ENCODE results near the gene INCENP. TPM values are rescaled to one million over a fixed set of nuclear protein-coding genes. Genes with fewer than 3 reads are reported as not detected.
A peak's percentile ranks its signal among the peaks of the same experiment; 100 is the strongest.

Gene INCENP
- total RNA-seq (10 to 100 TPM in 3 of 5 donors, 1 to 10 TPM in 2; 4.1 to 32.1 (median 14.3) TPM), polyA plus RNA-seq (1 to 10 TPM; 2.6 to 5.6 (median 4.5) TPM)
- long read RNA-seq, donor 1: 0 reads
- long read RNA-seq, donor 2: 0 reads
- long read RNA-seq, donor 3: 0 reads
- long read RNA-seq, donor 4: 0 reads
- long read RNA-seq, donor 5: 0 reads
- long read RNA-seq, donor 6: 0 reads
- long read RNA-seq, donor 7: 0 reads
- long read RNA-seq, donor 8: 0 reads
- long read RNA-seq, donor 9: 0 reads
- long read RNA-seq, donor 10: 0 reads

GRCh38 chr11:62123669-62124185, at the start of gene INCENP:
INCENP (plus strand) TSS chr11:62124011; CDS start chr11:62128162, 4,151 bp downstream.
- TF ChIP-seq POLR2A (IDR thresholded peaks at IDR 0.05) (no peak), POLR2AphosphoS5 (IDR thresholded peaks at IDR 0.05) (peak in 2 of 3 donors; percentile 52 to 80)
- H3K36me3 ChIP-seq: peaks cover 7 to 9% (median 7%) of the 10 kb centered on the region in 4 donors
- intact Hi-C loops (cut with DNase I; ENCODE audit: low total_unique reads): no loop called here
- peaks cover 7 to 25% (median 18%) of the 10 kb centered on the region in 4 donors for H3K4me1 ChIP-seq
- peak within 1 kb of the TSS; percentile 62 to 87 (median 74) for H3K27ac ChIP-seq
- no peaks in the 10 kb centered on the region for H3K9me3 ChIP-seq
- DNase-seq: peak; percentile 96 to 99
- 0 to 1% (median 0%) methylated on average over 26 to 39 of the region's 39 CpGs for WGBS, 5 donors
- no peaks in the 10 kb centered on the region for H3K27me3 ChIP-seq
- H3K4me3 ChIP-seq: peak within 1 kb of the TSS; percentile 90 to 99 (median 92)

- DNase-seq: no peak
- H3K36me3 ChIP-seq: no peaks in the 10 kb centered on the region
- no peak overlapping the region for H3K4me3 ChIP-seq
- intact Hi-C loops (cut with DNase I; ENCODE audit: low total_unique reads): no loop called here
- no peaks in the 10 kb centered on the region for H3K4me1 ChIP-seq
- WGBS, 5 donors: 88 to 97% (median 95%) methylated on average over 2 of the region's 2 CpGs
- H3K27ac ChIP-seq: no peak overlapping the region
- no peaks in the 10 kb centered on the region for H3K27me3 ChIP-seq
- TF ChIP-seq POLR2A (IDR thresholded peaks at IDR 0.05) (no peak), CTCF (IDR thresholded peaks at IDR 0.05) (no peak), POLR2AphosphoS5 (IDR thresholded peaks at IDR 0.05) (no peak), EP300 (IDR thresholded peaks at IDR 0.05) (no peak)
- H3K9me3 ChIP-seq: no peaks in the 10 kb centered on the region
These were observed 48.4 kb upstream of the INCENP start for GRCh38 chr11:62075438-62075837.

GRCh38 chr11:62077132-62077531, 46.7 kb upstream of the INCENP start:
- H3K27me3 ChIP-seq: no peaks in the 10 kb centered on the region
- no peak overlapping the region for H3K27ac ChIP-seq
- H3K36me3 ChIP-seq: no peaks in the 10 kb centered on the region
- TF ChIP-seq CTCF (IDR thresholded peaks at IDR 0.05): no peak
- TF ChIP-seq POLR2A (IDR thresholded peaks at IDR 0.05): no peak
- TF ChIP-seq EP300 (IDR thresholded peaks at IDR 0.05): no peak
- no peak for TF ChIP-seq POLR2AphosphoS5 (IDR thresholded peaks at IDR 0.05)
- H3K9me3 ChIP-seq: no peaks in the 10 kb centered on the region
- H3K4me3 ChIP-seq: no peak overlapping the region
- H3K4me1 ChIP-seq: peaks cover 0 to 6% (median 6%) of the 10 kb centered on the region in 4 donors
- intact Hi-C loops (cut with DNase I; ENCODE audit: low total_unique reads): no loop called here
- DNase-seq: no peak
- 78 to 88% (median 84%) methylated on average over 3 of the region's 3 CpGs for WGBS, 5 donors

GRCh38 chr11:62081378-62082291, 42.2 kb upstream of the INCENP start:
- Histone ChIP-seq H3K4me3 (no peak overlapping the region), H3K27ac (no peak overlapping the region), H3K36me3 (no peaks in the 10 kb centered on the region), H3K4me1 (peaks cover 0 to 8% (median 6%) of the 10 kb centered on the region in 4 donors), H3K9me3 (no peaks in the 10 kb centered on the region), H3K27me3 (no peaks in the 10 kb centered on the region)
- TF ChIP-seq CTCF (IDR thresholded peaks at IDR 0.05) (peak in 5 of 7 experiments; percentile 68 to 92 (median 86)), POLR2A (IDR thresholded peaks at IDR 0.05) (no peak), POLR2AphosphoS5 (IDR thresholded peaks at IDR 0.05) (peak in 1 of 3 donors; percentile 48), EP300 (IDR thresholded peaks at IDR 0.05) (no peak)
- DNase-seq: peak; percentile 87 to 90
- intact Hi-C loops (cut with DNase I; ENCODE audit: low total_unique reads): loop anchor here (5.0 kb wide), 1 partner anchor 179 kb away; no protein-coding TSS in a partner anchor
- 10 to 16% (median 12%) methylated on average over 16 of the region's 16 CpGs for WGBS, 5 donors

All from stomach (tissue), 19 donors.